HepG2 (cell line): Measurements from ENCODE around the gene VPS54. TPM values are rescaled to one million over a fixed set of nuclear protein-coding genes. Genes with fewer than 3 reads are reported as not detected.

Source experiments
- CBX2 ChIP-seq, 2 experiments: fragments of 200-600 bp in 1 of 2; sonication (generic); formaldehyde crosslinking in 1 of 2; IDR thresholded peaks; 2 replicates each; pipeline versions ENCODE4 v1.7.0 to v1.8.1; 2018 to 2022; ENCODE audit warnings: low read depth in 2 of 2, low read length in 1 of 2, mild to moderate bottlenecking in 1 of 2, missing genetic modification reagents in 1 of 2
- CREM ChIP-seq, 2 experiments: sonication (generic) in 1 of 2; formaldehyde crosslinking in 1 of 2; IDR thresholded peaks; 2 replicates each; pipeline versions ENCODE4 v1.4.0 to v1.6.1; 2016 to 2020; ENCODE audit warnings: antibody characterized with exemption in 1 of 2, mild to moderate bottlenecking in 1 of 2, missing genetic modification reagents in 1 of 2
- ESRRA ChIP-seq: sonication (generic); formaldehyde crosslinking; IDR thresholded peaks from 2 replicates; pipeline ENCODE4 v1.5.1; 2020; ENCODE audit warnings: mild to moderate bottlenecking, low read depth, missing genetic modification reagents
- ETV5 ChIP-seq: IDR thresholded peaks from 2 replicates; pipeline ENCODE4 v1.6.1; 2018; ENCODE audit warnings: missing biosample characterization, missing genetic modification reagents, inconsistent platforms, borderline replicate concordance
- GATA4 ChIP-seq: sonication (generic); IDR thresholded peaks from 2 replicates; pipeline ENCODE4 v1.6.1; 2016; ENCODE audit warnings: antibody characterized with exemption, low read depth, borderline replicate concordance
- GPN1 ChIP-seq: sonication (generic); formaldehyde crosslinking; IDR thresholded peaks from 2 replicates; pipeline ENCODE4 v1.5.1; 2020; ENCODE audit warnings: missing genetic modification reagents, borderline replicate concordance
- GZF1 ChIP-seq: sonication (generic); formaldehyde crosslinking; IDR thresholded peaks from 2 replicates; pipeline ENCODE4 v1.5.1; 2020; ENCODE audit warnings: mild to moderate bottlenecking, missing genetic modification reagents
- HDAC6 ChIP-seq: fragments of 200-600 bp; sonication (generic); IDR thresholded peaks from 2 replicates; pipeline ENCODE4 v1.7.0; 2017; ENCODE audit warnings: mild to moderate bottlenecking, antibody characterized with exemption, low read length, low read depth
- HIVEP1 ChIP-seq: sonication (generic); formaldehyde crosslinking; IDR thresholded peaks from 2 replicates; pipeline ENCODE4 v1.4.0; 2020; ENCODE audit warnings: mild to moderate bottlenecking, missing genetic modification reagents
- HMGA1 ChIP-seq: sonication (generic); formaldehyde crosslinking; conservative IDR thresholded peaks from 2 replicates; pipeline ENCODE4 v1.4.0; 2020; ENCODE audit warnings: missing genetic modification reagents
- MTERF4 ChIP-seq: sonication (generic); formaldehyde crosslinking; IDR thresholded peaks from 2 replicates; pipeline ENCODE4 v1.8.0; 2023; ENCODE audit warnings: mild to moderate bottlenecking, missing genetic modification reagents
- NKX3-1 ChIP-seq: sonication (generic); formaldehyde crosslinking; IDR thresholded peaks from 2 replicates; pipeline ENCODE4 v1.5.0; 2020; ENCODE audit warnings: missing genetic modification reagents
- PHF20 ChIP-seq: sonication (generic); formaldehyde crosslinking; IDR thresholded peaks from 2 replicates; pipeline ENCODE4 v1.5.0; 2020; ENCODE audit warnings: mild to moderate bottlenecking, missing genetic modification reagents
- SPEN ChIP-seq: sonication (generic); formaldehyde crosslinking; IDR thresholded peaks from 2 replicates; pipeline ENCODE4 v1.5.1; 2020; ENCODE audit warnings: low read depth, mild to moderate bottlenecking, missing genetic modification reagents
- SRSF4 ChIP-seq: fragments of 200-400 bp; formaldehyde crosslinking; IDR thresholded peaks from one replicate; pipeline ENCODE4 v1.6.1; 2018; ENCODE audit warnings: mild to moderate bottlenecking, low read depth, low read length, moderate library complexity; ENCODE audit not compliant: poor library complexity, severe bottlenecking
- TAF1 ChIP-seq: sonication (generic); formaldehyde crosslinking; IDR thresholded peaks from 2 replicates; pipeline ENCODE4 v1.4.0; 2020; ENCODE audit warnings: missing genetic modification reagents
- TFDP1 ChIP-seq: IDR thresholded peaks from 2 replicates; pipeline ENCODE4 v1.6.1; 2016; ENCODE audit warnings: missing compliant biosample characterization, missing genetic modification reagents, borderline replicate concordance
- ZFP82 ChIP-seq: sonication (generic); formaldehyde crosslinking; IDR thresholded peaks from 2 replicates; pipeline ENCODE4 v1.5.1; 2020; ENCODE audit warnings: mild to moderate bottlenecking, missing genetic modification reagents, borderline replicate concordance
- ZNF281 ChIP-seq: sonication (generic); formaldehyde crosslinking; IDR thresholded peaks from 2 replicates; pipeline ENCODE4 v1.4.0; 2020; ENCODE audit warnings: missing genetic modification reagents, borderline replicate concordance
- ZNF335 ChIP-seq: sonication (generic); formaldehyde crosslinking; IDR thresholded peaks from 2 replicates; pipeline ENCODE4 v1.4.0; 2020; ENCODE audit warnings: missing genetic modification reagents
- ZNF512 ChIP-seq: sonication (generic); formaldehyde crosslinking; IDR thresholded peaks from 2 replicates; pipeline ENCODE4 v1.4.0; 2020; ENCODE audit warnings: mild to moderate bottlenecking, missing genetic modification reagents
- ZNF549 ChIP-seq: sonication (generic); formaldehyde crosslinking; IDR thresholded peaks from 2 replicates; pipeline ENCODE4 v1.5.0; 2020; ENCODE audit warnings: missing genetic modification reagents
- ZNF737 ChIP-seq: sonication (generic); formaldehyde crosslinking; IDR thresholded peaks from 2 replicates; pipeline ENCODE4 v1.5.0; 2020; ENCODE audit warnings: missing genetic modification reagents, mild to moderate bottlenecking, borderline replicate concordance
- polyA plus RNA-seq, 8 experiments: library from polyadenylated mRNA; depleted of rRNA in 3 of 8; stranded (reverse) in 7 of 8; unstranded in 1 of 8; fragments of >200 nt; fragmentation: Illumina TruSeq in 4 of 8; extraction: Trizol in 4 of 8; gene quantifications; 2 replicates each; pipeline versions ENCODE4 v1.2.1 to v1.2.3, GENCODE V29; 2011 to 2016; ENCODE audit warnings: low read depth in 4 of 8, missing spikeins in 1 of 8, mixed read lengths in 1 of 8; ENCODE audit not compliant: insufficient read depth in 1 of 8
- total RNA-seq, 5 experiments: library from RNA; depleted of rRNA; stranded (reverse); fragments of >200 nt; fragmentation: Illumina TruSeq; extraction: Trizol; gene quantifications; 2 replicates each; pipeline ENCODE4 v1.2.3, GENCODE V29; 2016; ENCODE audit warnings: low read depth in 1 of 5

Gene VPS54
- total and polyA plus RNA-seq, 2 of the 13 experiments (the other 11 are each of a cell fraction or from before 2014, with no cell fraction given), result 64.7 to 77.5 TPM

DNA sequence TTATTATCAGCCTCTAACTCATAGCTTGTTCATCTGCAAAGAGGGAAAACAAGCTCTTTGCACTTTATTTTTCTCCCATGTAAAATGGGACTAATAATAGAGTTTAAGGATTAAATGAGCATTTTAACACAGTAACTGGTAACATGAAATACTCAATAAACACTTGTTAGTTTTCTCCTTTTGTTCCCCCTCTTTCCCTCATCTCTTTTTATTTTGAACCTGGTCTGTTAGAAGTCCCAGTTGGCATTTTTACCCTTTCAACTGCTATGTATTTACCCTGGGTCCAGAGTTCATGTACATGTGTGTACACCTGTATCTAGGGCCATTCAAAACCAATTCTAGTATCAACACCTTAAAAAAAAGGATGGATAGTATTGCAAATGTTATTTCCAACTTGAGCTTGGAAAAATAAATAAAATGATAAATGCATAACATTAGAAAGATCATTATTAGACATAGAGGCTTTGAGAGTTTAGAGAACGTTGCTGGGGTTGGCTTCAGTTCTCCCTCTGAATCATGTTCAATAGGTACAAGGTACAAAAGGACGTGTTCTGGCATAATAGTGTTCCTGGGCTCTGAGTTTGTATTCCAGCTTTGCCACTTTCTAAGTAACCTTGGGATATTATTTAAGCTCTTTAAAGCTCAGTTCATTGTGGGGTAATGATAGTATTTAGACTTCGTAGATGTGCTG is 5.2 kb upstream of the VPS54 start (continued):
- TF ChIP-seq HDAC6 (no peak), ZFP82 (CRISPR knock-in tag) (peak; percentile 43; the same call in 1 of the 2 replicates), ZNF281 (CRISPR knock-in tag) (no peak), MTERF4 (CRISPR knock-in tag) (no peak), CBX2 (IDR thresholded peaks at IDR 0.05; ENCODE audit: low read depth, low read length) (no peak), CBX2 (CRISPR knock-in tag; IDR thresholded peaks at IDR 0.05; ENCODE audit: low read depth) (no peak), NKX3-1 (CRISPR knock-in tag) (no peak; the same call in 1 of the 2 replicates), GPN1 (no peak), TAF1 (CRISPR knock-in tag) (no peak), SPEN (no peak), SRSF4 (no peak), ZNF737 (CRISPR knock-in tag) (no peak), ZNF512 (CRISPR knock-in tag) (no peak), CREM (IDR thresholded peaks at IDR 0.05) (peak; percentile 89), CREM (CRISPR knock-in tag; IDR thresholded peaks at IDR 0.05) (no peak), HMGA1 (CRISPR knock-in tag) (no peak), HIVEP1 (no peak), ESRRA (CRISPR knock-in tag) (peak; percentile 54; the same call in 1 of the 2 replicates), GATA4 (peak; percentile 79; the same call in 1 of the 2 replicates), PHF20 (CRISPR knock-in tag) (no peak), TFDP1 (CRISPR knock-in tag) (no peak), GZF1 (CRISPR knock-in tag) (no peak), ZNF335 (no peak), ETV5 (CRISPR knock-in tag) (no peak; the same call in 1 of the 2 replicates), ZNF549 (CRISPR knock-in tag) (peak; percentile 36; the same call in 1 of the 2 replicates)
